IPS DF 6.9 (cell line): ENCODE data around the gene PITPNM2.

ENCODE experiments used
- DNase-seq: peaks from one replicate; pipeline ENCODE4 v3.0.0-alpha.2; 2013; ENCODE audit warnings: low read depth, low spot score
- H3K27ac ChIP-seq: one replicate; pipeline ENCODE4 v1.5.1; 2013; ENCODE audit warnings: low read length, control low read depth
- H3K27me3 ChIP-seq: 2 replicates; pipeline ENCODE4 v1.6.1; 2013; ENCODE audit warnings: mild to moderate bottlenecking, low read length; ENCODE audit not compliant: control insufficient read depth, insufficient read depth
- H3K36me3 ChIP-seq: 2 replicates; pipeline ENCODE4 v1.6.1; 2013; ENCODE audit warnings: low read length; ENCODE audit not compliant: control insufficient read depth, insufficient read depth
- H3K4me1 ChIP-seq: 2 replicates; pipeline ENCODE4 v1.6.1; 2013; ENCODE audit warnings: low read length; ENCODE audit not compliant: control insufficient read depth, insufficient read depth
- H3K4me3 ChIP-seq: 2 replicates; pipeline ENCODE4 v1.5.1; 2013; ENCODE audit warnings: mild to moderate bottlenecking, low read length
- H3K9me3 ChIP-seq: 2 replicates; pipeline ENCODE4 v1.6.1; 2013; ENCODE audit warnings: low read length, inconsistent platforms; ENCODE audit not compliant: control insufficient read depth, insufficient read depth
- WGBS: extraction: QIAGEN DNeasy Blood & Tissue Kit; methylation state at CpG from one replicate; pipeline ENCODE4 v1.1.7; 2013; ENCODE audit warnings: mixed read lengths, missing lambda C conversion rate; ENCODE audit not compliant: insufficient read length, insufficient coverage; 5-methylcytosine and 5-hydroxymethylcytosine counted together

Gene PITPNM2

GRCh38 chr12:123160801-123161487, 10.1 kb upstream of the PITPNM2 start:
- H3K4me3 ChIP-seq, result no peak overlapping the region
- DNase-seq, result no peak
- no peaks in the 10 kb centered on the region for H3K9me3 ChIP-seq
- H3K4me1 ChIP-seq, result no peaks in the 10 kb centered on the region
- no peaks in the 10 kb centered on the region for H3K36me3 ChIP-seq
- H3K27me3 ChIP-seq, result no peaks in the 10 kb centered on the region
- no CpG with 5 or more reads among the region's 11 CpGs for WGBS
- H3K27ac ChIP-seq, result no peak overlapping the region

GRCh38 chr12:123153906-123154305, 3.0 kb upstream of the PITPNM2 start:
- H3K27ac ChIP-seq, result no peak overlapping the region
- H3K36me3 ChIP-seq, result no peaks in the 10 kb centered on the region
- no peaks in the 10 kb centered on the region for H3K9me3 ChIP-seq
- no peak overlapping the region for H3K4me3 ChIP-seq
- WGBS, result no CpG with 5 or more reads among the region's 2 CpGs
- H3K4me1 ChIP-seq, result peaks cover 2% of the 10 kb centered on the region; the same call in 1 of the 2 replicates
- H3K27me3 ChIP-seq, result peaks cover 19% of the 10 kb centered on the region
- no peak for DNase-seq

GRCh38 chr12:123152833-123153232, 1.9 kb upstream of the PITPNM2 start:
- WGBS, result no CpG with 5 or more reads among the region's 3 CpGs
- DNase-seq, result no peak
- Histone ChIP-seq H3K36me3 (no peaks in the 10 kb centered on the region), H3K27me3 (peaks cover 19% of the 10 kb centered on the region), H3K4me1 (peaks cover 2% of the 10 kb centered on the region; the same call in 1 of the 2 replicates), H3K4me3 (no peak overlapping the region), H3K27ac (no peak overlapping the region), H3K9me3 (no peaks in the 10 kb centered on the region)

GRCh38 chr12:123151457-123152454, 866 bp upstream of the PITPNM2 start:
- no peaks in the 10 kb centered on the region for H3K36me3 ChIP-seq
- no peak for DNase-seq
- no CpG with 5 or more reads among the region's 46 CpGs for WGBS
- H3K4me3 ChIP-seq, result peak overlapping the region; percentile 52; the same call in 1 of the 2 replicates
- peaks cover 19% of the 10 kb centered on the region for H3K27me3 ChIP-seq
- H3K9me3 ChIP-seq, result no peaks in the 10 kb centered on the region
- no peak overlapping the region for H3K27ac ChIP-seq
- peaks cover 2% of the 10 kb centered on the region; the same call in 1 of the 2 replicates for H3K4me1 ChIP-seq

- no CpG with 5 or more reads among the region's 54 CpGs for WGBS
- Histone ChIP-seq H3K36me3 (no peaks in the 10 kb centered on the region), H3K4me3 (peak overlapping the region; percentile 66; the same call in 1 of the 2 replicates), H3K27ac (no peak overlapping the region), H3K27me3 (peaks cover 19% of the 10 kb centered on the region), H3K9me3 (no peaks in the 10 kb centered on the region), H3K4me1 (peaks cover 2% of the 10 kb centered on the region; the same call in 1 of the 2 replicates)
- no peak for DNase-seq
Observed at GRCh38 chr12:123150275-123150743, 581 bp downstream of the PITPNM2 start.

- H3K36me3 ChIP-seq, result no peaks in the 10 kb centered on the region
- H3K9me3 ChIP-seq, result no peaks in the 10 kb centered on the region
- H3K27ac ChIP-seq, result no peak overlapping the region
- no CpG with 5 or more reads among the region's 22 CpGs for WGBS
- H3K27me3 ChIP-seq, result peaks cover 19% of the 10 kb centered on the region
- H3K4me3 ChIP-seq, result peak overlapping the region; percentile 66; the same call in 1 of the 2 replicates
- peaks cover 2% of the 10 kb centered on the region; the same call in 1 of the 2 replicates for H3K4me1 ChIP-seq
- no peak for DNase-seq
Observed at GRCh38 chr12:123149501-123150274, 1.2 kb downstream of the PITPNM2 start.

GRCh38 chr12:123149088-123149487, 1.8 kb downstream of the PITPNM2 start:
- no peak for DNase-seq
- WGBS, result no CpG with 5 or more reads among the region's 3 CpGs
- no peaks in the 10 kb centered on the region for H3K9me3 ChIP-seq
- no peak overlapping the region for H3K27ac ChIP-seq
- no peaks in the 10 kb centered on the region for H3K36me3 ChIP-seq
- no peak overlapping the region for H3K4me3 ChIP-seq
- peaks cover 19% of the 10 kb centered on the region for H3K27me3 ChIP-seq
- peaks cover 2% of the 10 kb centered on the region; the same call in 1 of the 2 replicates for H3K4me1 ChIP-seq

GRCh38 chr12:123148655-123149054, 2.2 kb downstream of the PITPNM2 start:
- Histone ChIP-seq H3K4me1 (peaks cover 2% of the 10 kb centered on the region; the same call in 1 of the 2 replicates), H3K36me3 (no peaks in the 10 kb centered on the region), H3K27ac (no peak overlapping the region), H3K9me3 (no peaks in the 10 kb centered on the region), H3K4me3 (no peak overlapping the region), H3K27me3 (peaks cover 19% of the 10 kb centered on the region)
- no peak for DNase-seq
- WGBS, result no CpG with 5 or more reads among the region's 5 CpGs

GRCh38 chr12:123148223-123148622, 2.7 kb downstream of the PITPNM2 start:
- Histone ChIP-seq H3K27me3 (peaks cover 19% of the 10 kb centered on the region), H3K4me1 (peaks cover 1% of the 10 kb centered on the region; the same call in 1 of the 2 replicates), H3K36me3 (no peaks in the 10 kb centered on the region), H3K9me3 (no peaks in the 10 kb centered on the region), H3K27ac (no peak overlapping the region), H3K4me3 (no peak overlapping the region)
- WGBS, result no CpG with 5 or more reads among the region's 9 CpGs
- no peak for DNase-seq
